GM18502 (cell line): Measurements from ENCODE around the gene SAMSN1.
A peak's percentile ranks its signal among the peaks of the same experiment; 100 is the strongest.
"Not testable (repeated sequence)": the region's sequence is repeated elsewhere in the genome, so short reads cannot be mapped to it uniquely, and the experiment has no call there.

Experiments used
- ATAC-seq: cut with Tn5 transposase; IDR thresholded peaks from one replicate; pipeline ENCODE4 v1.9.1; 2021; ENCODE audit warnings: mild to moderate bottlenecking; ENCODE audit not compliant: unreplicated experiment, poor library complexity

Gene SAMSN1

DNA sequence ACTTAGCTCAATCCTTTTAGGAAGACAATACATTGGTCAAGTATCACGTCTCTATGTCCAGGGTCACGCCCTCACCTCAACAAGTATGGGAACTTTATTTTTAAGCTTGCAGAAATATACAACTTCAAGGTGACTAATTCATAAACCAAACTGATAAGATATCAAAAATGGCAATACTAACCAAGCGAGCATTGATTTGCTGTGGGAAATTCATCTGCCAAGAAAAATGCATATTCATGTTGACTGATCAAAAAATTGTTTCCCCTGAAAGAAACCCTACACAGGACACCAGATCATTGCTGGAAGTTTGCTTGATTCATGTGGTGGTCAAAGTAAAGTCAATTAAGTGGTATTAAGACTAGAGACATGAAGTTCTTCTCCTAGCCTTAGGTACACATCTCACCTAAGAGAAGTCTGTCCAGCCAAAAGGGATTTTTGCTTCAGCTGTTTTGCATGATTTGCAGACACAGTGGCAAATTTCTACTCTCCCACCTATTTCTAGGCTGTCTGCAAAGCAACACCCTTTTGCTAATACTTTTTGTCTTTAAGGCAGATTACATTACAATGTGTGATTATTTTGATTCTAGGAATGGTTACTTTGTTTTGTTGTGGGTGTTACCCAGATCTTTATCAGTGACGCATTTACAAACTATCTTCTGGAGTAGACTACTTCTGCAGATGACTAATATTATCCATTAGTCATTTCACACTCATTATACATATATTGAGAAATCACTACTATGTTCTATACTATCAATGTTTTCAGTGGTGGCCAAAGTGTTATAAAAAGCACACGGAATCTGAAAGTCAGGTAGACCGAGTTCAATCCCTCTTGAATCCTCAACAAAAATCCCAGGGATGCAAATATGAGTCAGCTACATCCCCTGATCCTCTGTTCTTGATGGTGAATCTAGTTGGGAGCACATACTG lies 12.4 kb downstream of the SAMSN1 start:
- ATAC-seq = peak; percentile 95

DNA sequence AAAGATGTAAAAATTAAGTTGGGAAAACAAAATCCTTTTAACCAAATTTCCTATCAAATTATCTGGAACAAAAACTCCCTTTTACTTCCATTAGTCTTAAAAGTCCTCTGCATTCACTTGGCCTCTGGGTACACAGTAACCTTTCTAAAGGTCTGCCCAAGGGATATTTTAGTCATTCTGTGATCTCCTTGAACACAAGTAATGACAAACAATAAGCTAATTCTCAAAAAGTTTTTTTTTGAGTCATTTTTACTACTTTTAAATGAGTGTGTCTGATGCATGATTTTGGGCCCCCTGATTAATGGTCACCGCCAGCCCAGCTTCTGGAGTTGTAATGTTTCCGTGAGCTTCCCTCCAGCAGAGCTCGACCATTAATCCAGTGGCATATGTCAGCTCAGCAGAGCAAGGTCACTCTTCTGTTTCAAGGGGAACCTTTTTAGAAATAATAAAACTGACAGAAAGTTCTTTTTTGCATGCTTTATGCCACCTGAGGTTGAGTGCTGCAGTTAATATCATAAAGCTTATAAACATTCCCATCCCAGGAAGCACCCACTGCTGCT lies 14.3 kb downstream of the SAMSN1 start:
- no peak for ATAC-seq

DNA sequence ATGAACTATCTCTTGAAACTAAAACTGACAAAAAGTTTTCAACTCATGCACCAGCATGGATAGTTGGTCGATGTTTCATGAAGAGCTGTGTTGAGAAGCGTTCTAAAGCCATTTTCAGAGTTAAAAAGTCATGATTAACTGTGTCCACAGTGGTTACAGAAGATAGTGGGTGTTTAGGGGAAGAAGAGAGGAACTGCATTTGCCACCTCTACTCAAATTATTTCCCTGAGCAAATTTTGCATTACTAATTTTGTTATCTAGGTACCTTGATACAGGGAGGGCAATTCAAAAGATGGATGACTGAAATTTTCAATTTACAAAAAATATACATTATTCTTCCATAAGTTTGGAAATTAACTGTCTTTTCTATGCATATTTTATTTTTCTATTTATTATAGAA lies 15.5 kb downstream of the SAMSN1 start:
- ATAC-seq = no peak

DNA sequence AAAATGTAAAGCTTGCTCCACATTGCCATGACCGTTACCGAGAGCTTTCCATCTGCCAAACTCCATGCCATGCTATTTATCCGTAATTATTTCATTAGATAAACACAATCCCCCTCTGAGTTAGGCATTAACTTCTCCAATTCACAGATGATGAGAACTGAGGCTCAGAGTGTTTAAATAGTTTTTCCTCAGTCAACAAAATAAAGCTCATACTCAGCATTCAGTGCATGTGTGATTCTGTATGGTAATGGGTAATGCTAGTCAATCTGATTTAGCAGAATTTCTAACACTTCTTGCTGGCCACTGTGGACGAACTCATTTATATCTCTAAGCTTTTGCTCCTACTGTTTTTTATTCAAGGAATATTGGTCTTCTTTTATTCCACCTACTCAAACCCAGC lies 17.3 kb downstream of the SAMSN1 start:
- ATAC-seq = no peak

DNA sequence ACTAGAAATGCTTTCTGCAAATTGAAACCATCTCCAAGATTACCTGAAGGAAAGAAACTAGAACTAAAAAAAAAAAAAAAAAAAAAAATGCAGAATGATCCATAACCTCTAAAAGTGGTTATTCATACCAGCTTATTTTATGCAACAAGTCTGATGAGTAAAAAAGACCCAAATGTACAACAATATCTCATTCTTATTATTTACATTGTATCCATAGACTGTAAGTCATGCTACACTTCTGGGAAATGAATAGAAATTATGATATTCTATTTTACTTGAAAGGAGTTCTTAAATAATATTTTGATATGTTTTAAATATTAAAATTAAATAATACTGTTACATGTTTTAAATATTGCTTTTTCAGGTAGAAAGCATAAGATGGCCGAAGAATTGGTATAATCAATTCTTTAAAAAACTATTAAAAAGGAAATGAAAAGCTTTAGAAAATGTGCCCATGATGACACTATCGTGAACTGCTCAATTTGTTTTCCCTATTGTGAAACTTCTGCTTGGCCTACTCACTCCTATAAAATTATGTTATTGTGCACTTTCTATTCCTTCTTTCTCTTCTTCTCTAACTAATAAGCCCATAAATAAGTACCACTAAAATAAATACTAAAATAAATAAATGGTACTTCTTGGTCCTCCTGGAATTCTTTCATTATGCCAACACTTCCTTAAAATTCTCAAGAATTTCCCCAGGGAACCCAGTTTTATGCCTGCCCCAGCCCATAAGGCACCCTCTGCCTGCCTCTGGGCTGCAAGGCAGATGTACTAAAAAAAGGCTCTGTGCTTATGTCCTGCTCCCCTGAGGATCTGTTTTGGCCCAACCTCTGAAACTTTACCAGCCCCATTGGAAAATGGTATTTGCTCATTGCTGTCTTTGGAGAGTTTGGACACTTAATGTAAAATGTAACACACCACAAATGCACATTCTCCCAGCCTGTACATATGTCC lies 18.1 kb downstream of the SAMSN1 start:
- no peak for ATAC-seq

DNA sequence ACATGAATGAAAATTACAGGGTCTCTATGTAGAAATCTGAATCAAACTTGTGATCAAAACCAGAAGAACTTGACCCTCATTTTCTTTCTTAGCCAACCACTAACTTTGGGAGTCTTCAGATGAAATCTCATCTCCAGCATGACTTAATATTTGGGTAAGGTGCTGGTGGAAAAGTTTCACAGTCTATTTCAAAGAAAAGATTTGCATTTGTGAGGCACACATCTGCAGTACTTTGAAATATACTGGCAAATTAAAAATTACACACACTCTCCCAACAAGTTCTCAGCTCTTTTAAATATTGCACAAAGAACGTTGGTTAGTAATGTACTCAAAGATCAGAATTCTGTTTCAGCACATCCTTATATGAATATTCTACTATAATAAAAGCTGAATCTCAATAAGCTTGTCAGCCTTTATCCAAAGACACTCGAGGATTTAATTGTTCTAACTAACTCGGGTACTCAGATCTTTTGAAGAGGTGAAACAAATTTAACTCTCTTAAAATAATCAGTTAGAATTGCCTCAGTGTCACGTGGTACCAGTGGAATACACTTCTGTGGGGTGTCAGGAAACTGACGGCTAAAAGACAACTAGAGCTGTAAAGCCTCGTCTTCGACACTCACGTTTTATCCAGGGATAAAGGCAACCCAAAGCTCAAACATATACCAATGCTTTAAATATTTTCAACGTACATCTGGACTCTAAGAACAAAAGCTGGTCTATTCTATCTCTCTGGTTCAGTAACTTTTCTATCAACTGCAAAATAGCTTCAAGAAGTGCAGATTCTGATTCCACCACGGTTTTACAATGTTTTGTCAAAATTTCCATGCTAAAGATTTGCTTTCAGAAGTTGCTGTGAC lies 19.0 kb downstream of the SAMSN1 start:
- no peak for ATAC-seq

DNA sequence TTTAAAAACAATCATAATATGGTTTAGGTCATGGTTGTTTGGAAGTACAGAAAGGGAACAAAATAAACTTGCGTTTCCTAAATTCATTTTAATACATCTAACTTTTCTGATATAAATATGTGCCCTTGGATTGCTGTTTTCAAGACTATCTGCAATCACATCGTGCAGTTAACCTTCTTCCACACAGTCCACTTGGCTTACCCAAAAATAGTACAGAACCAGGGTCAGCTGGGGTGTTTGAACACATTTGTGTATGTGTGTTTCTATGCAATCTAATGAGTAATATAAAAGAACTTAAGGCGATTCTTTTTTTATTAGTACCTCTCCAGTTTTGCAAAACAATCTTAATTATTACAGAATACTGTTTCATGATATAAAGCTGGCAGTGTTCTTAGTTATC lies 19.9 kb downstream of the SAMSN1 start:
- no peak for ATAC-seq

DNA sequence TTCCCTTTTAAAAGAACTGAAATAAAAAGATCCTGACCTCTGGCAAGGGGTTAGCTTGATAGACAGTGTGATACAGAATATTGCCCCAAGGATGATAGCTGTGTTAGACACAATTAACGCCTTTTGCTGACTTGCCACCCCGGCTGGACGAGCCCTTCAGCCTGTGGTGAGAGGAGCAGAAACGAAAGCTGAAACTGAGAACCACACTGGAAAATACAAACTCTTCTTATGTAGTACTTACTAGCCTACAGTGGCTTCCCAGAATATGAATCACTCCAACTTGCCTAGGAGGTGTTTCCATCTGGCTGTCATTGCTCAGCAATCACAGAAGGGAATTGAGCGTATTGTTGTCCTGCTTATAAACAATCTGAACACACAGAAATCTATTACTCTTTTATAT lies 22.9 kb downstream of the SAMSN1 start:
- ATAC-seq = peak; percentile 92

DNA sequence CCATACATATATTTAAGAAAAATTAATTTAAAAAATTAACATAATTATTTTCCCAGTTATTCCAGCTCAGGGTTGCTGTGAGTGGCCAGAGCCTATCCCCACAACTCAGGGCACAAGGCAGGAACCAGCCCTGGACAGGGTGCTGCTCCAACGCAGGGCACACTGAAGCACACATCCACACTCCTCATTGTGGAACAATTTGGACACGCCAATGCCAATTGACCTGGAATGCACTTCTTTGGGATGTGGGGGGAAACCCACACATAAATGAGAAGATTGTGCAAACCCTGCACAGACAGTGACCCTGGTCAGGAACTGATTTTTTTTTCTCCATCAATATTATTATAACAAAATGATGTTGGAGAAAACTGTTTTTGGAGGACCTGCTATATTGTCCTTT lies 23.4 kb downstream of the SAMSN1 start:
- ATAC-seq = no peak

DNA sequence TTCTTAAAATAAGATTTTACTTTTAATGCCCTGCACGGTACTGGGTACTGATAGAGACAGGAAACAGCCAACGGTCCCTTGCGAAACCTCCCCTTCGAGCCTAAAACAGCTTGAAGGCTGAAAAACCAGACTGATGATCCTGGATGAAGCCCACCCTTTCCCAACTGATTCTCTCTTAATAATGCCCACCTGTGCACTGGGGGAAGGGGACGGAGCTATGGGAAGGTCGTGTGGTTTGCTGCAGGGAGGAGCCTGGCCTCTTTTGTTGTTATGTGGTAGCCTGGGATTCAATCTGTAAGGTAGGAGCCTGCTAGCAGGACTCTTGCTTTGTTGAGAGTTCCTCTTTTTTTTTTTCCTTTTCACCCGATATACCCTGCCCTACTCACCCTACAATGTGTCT lies 25.6 kb downstream of the SAMSN1 start:
- ATAC-seq = no peak

DNA sequence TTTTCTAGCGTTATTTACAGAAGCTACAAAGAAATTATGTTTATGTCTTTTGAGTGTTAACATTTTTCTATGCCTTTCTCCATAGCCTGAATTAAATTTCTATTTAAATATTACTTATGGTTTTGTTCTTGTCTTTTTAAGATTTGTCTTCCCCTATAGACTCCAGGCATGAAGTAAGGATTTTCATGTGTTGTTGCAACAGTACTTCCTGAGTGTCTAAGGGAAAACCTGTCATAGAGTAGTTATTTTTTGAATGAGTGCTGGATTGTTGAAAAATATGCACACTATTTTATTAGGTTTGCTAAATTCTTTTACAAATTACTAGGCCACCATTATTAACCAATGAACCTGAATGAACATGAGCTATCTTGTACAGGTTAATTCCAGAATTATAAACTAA lies 27.1 kb downstream of the SAMSN1 start:
- ATAC-seq = no peak

DNA sequence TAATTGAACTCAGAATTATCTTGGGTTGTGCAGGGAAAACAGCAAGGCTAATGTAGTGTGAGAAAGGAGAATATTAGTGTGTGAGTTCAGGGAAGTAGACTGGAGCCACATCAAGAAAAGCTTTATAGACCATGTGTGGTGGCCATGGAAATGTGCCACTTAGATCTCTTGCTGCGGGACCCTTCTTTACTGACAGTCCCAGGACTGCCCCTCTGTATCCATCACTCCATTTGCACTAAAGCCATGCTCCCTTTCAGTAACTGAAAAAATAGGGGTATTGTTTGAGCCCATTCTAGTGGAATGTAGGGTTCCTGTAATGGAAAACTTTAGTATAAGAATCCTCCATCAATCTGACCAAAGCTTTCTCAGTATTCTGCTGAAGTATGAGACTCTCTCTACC lies 32.3 kb downstream of the SAMSN1 start:
- no peak for ATAC-seq

DNA sequence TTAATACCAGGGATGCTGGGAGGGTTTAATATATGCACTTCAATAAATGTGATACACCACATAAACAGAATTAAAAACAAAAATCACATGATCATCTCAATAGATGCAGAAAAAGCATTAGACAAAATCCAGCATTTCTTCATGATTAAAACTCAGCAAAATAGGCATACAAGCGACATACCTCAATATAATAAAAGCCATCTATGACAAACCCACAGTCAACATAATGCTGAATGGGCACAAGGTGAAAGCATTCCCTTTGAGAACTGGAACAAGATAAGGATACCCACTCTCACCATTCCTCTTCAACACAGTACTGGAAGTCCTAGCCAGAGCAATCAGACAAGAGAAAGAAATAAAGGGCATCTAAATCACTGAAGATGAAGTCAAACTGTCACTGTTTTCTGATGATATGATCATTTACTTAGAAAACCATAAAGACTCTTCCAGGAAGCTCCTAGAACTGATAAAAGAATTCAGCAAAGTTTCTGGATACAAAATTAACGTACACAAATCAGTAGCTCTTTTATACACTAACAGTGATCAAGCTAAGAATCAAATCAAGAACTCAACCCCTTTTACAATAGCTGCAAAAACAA lies 39.2 kb downstream of the SAMSN1 start:
- not testable (repeated sequence) for ATAC-seq

DNA sequence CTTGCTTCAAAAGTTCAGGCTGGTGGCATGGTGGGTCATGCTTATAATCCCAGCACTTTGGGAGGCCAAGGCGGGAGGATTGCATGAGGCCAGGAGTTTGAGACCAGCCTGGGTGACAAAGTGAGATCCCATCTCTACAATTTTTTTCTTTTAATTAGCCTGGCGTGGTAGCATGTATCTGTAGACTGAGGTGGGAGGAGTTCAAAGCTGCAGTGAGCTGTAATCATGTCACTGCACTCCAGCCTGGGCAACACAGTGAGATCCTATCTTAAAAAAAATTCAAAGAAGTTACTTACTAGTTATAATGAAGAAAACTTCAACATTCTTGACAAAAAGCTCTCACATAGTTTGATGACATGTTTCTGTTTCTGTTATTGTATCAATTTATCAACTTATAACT lies 45.2 kb downstream of the SAMSN1 start:
- no peak for ATAC-seq

DNA sequence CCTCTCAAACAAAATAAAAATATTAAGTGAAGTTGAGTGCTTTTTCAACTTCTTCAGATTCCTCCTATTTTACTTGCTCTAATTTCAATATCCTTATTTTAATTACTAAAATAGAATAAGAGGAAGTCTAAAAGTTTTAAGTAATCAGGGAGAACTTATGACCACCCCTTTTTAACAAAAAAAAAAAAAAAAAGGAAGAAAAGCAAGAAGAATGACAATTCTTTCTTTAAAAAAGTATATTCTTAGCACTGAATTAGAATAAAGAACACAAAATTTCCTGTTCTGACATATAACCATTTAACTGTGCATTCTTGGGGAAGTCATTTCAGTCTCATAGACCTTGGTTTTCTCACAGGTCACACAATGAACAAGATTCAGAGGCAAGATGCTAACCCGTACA lies 46.8 kb downstream of the SAMSN1 start:
- ATAC-seq = no peak

DNA sequence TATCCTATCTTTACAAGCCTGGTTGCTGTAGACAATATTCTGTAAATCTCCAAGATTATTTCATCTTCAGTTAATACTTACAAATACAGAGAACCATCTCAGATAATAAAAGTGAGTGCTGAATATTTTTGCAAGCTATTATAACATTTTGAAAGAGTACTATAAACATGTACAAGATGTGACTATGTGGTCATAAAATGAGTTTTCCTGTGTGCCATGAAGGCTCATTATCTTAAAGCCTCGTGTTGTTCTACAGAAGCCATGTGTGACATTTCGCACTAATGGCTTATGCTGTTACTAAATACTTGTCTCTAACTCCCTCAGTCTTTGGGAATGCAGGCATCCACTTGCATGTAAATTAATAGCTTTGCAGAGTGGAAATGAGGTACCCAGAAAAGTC lies 48.3 kb downstream of the SAMSN1 start:
- ATAC-seq = no peak

DNA sequence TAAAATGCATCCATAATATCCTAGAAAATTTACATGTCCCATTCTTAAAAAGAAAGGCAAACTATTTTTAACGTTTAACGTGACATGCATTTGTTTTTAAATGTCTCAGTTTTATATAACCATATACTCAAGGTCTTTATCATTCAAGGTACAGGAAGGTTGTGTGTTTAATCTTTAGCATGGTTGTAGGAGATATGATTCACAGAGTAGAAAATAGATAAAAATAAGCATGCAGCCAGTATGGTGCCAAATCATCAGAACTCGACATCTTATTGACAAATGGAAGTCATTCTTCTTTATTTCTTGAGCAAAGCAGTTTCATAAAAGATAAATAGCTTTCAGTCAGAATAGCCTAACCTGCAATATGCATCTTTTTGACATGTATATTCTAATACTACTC lies 51.0 kb downstream of the SAMSN1 start:
- ATAC-seq = no peak

DNA sequence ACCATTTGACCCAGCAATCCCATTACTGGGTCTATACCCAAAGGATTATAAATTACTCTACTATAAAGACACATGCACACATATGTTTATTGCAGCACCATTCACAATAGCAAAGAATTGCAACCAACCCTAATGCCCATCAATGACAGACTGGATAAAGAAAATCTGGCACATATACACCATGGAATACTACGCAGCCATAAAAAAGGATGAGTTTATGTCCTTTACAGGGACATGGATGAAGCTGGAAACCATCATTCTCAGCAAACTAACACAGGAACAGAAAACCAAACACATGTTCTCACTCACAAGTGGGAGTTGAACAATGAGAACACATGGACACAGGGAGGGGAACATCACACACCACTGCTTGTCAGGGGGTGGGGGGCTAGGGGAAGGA lies 51.9 kb downstream of the SAMSN1 start:
- ATAC-seq = not testable (repeated sequence)

DNA sequence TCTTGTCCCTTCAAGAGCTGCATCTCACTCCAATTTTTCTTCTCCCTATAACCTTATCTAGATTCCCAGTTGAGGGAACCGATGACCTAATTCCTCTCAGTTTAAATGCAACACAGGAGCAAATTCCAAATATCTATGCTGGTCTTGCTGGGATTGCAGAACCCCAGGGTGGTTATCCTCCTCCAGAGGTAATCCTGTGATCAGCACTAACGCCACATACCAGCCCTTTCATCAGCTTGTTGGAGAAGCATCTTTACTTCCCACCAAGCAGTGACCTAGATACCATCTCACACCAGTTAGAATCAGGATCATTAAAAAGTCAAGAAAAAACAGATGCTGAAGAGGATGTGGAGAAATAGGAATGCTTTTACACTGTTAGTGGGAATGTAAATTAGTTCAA lies 52.4 kb downstream of the SAMSN1 start:
- no peak for ATAC-seq

DNA sequence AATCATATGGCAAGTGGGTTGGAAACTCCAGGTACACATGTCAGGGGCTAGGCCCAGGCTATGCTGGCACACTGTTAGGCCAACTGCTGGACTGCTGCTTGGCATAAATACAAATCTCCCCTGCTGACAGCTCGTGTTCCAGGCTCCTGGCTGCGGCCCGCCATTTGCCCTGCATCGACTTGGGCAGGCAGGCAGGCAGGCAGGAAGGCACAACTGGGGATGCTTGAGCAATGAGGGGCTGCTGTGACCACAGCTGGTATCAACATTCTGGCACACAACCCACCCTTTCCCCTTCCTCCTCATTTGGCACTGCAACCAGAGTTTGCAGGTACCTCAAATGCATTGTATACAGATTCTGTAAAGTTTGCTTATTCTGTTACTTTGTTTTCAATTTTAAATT lies 53.2 kb downstream of the SAMSN1 start:
- ATAC-seq = no peak
